K562 (cell line): ENCODE data around the gene APOB. TPM values are rescaled to one million over a fixed set of nuclear protein-coding genes. Genes with fewer than 3 reads are reported as not detected.

ENCODE experiments used
- ATAC-seq: fragments of 200-7000 bp; cut with Tn5 transposase; 3 replicates; pipeline ENCODE4 v1.9.1; 2020; ENCODE audit warnings: moderate library complexity
- BruUV-seq: library from RNA; stranded (reverse); fragments of 400-500 nt; replicated peaks from 2 replicates; lab custom pipeline; 2021; lab: Mats Ljungman, UMichigan
- CTCF ChIA-PET: fragments of 300-600 bp; formaldehyde crosslinking; extraction: SDS; loops from one replicate; lab custom pipeline; 2021; ENCODE audit warnings: low intra/inter-chr PET ratio; lab: Yijun Ruan, JAX
- POLR2A ChIA-PET: fragments of 300-600, 350-650 bp; sonication (Branson Sonifier 250); formaldehyde crosslinking; extraction: SDS; loops from one replicate; lab custom pipeline; 2021; ENCODE audit warnings: antibody characterized with exemption, inconsistent platforms; lab: Yijun Ruan, JAX
- DNase-seq, 4 experiments: peaks; one replicate each; pipeline versions ENCODE4 v3.0.0 to v3.0.0-alpha.2; 2011 to 2018; ENCODE audit warnings: low spot score in 3 of 4, mixed read lengths in 3 of 4; ENCODE audit errors: extremely low read depth in 1 of 4
- FAIRE-seq: peaks from 2 replicates; lab custom pipeline; 2011; peaks lifted over from hg19 to GRCh38; lab: Jason Lieb, UNC
- H2AFZ ChIP-seq: 2 replicates; pipeline ENCODE4 v1.6.0; 2011; ENCODE audit warnings: low read depth, low read length, control low read depth, inconsistent platforms
- H3K27ac ChIP-seq: fragments of 200-600 bp; 3 replicates; pipeline ENCODE4 v1.8.0; 2011; ENCODE audit warnings: low read depth, mild to moderate bottlenecking, control low read depth, inconsistent platforms, low read length, moderate library complexity, mixed read lengths; ENCODE audit errors: extremely low read depth
- H3K27me3 ChIP-seq, 2 experiments: fragments of 300-600 bp in 1 of 2; 2 replicates in 1 of 2; 3 replicates in 1 of 2; pipeline versions ENCODE4 v1.6.0 to v1.8.0; 2011; ENCODE audit warnings: inconsistent platforms in 2 of 2, low read length in 2 of 2, mild to moderate bottlenecking in 1 of 2, mixed read lengths in 1 of 2, moderate library complexity in 1 of 2; ENCODE audit not compliant: control insufficient read depth in 2 of 2, insufficient read depth in 2 of 2
- H3K36me3 ChIP-seq: fragments of 300-600 bp; 3 replicates; pipeline ENCODE4 v1.8.0; 2011; ENCODE audit warnings: mild to moderate bottlenecking, low read length, inconsistent platforms; ENCODE audit not compliant: control insufficient read depth, insufficient read depth
- H3K4me1 ChIP-seq, 2 experiments: fragments of 200-600 bp in 1 of 2; replicated peaks in 1 of 2; 2 replicates in 1 of 2; 3 replicates in 1 of 2; pipeline versions ENCODE4 v1.5.1 to v1.8.0; 2011; ENCODE audit warnings: inconsistent platforms in 2 of 2, low read length in 2 of 2, mild to moderate bottlenecking in 1 of 2, mixed read lengths in 1 of 2, moderate library complexity in 1 of 2; ENCODE audit not compliant: control insufficient read depth in 2 of 2, insufficient read depth in 2 of 2
- H3K4me2 ChIP-seq: 2 replicates; pipeline ENCODE4 v1.6.1; 2011; ENCODE audit warnings: low read length, control low read depth, inconsistent platforms, mixed read lengths; ENCODE audit not compliant: insufficient read depth
- H3K4me3 ChIP-seq: fragments of 200-600 bp; sonication (generic), shearing (Covaris generic); 2 replicates; pipeline ENCODE4 v1.5.1; 2016; ENCODE audit warnings: control low read depth, inconsistent platforms
- H3K79me2 ChIP-seq: fragments of 200-600 bp; 3 replicates; pipeline ENCODE4 v1.8.0; 2011; ENCODE audit warnings: low read length, inconsistent platforms; ENCODE audit not compliant: control insufficient read depth, insufficient read depth
- H3K9ac ChIP-seq, 2 experiments: 2 replicates each; pipeline versions ENCODE4 v1.6.0 to v1.6.1; 2011; ENCODE audit warnings: low read depth in 2 of 2, low read length in 2 of 2, control low read depth in 1 of 2, inconsistent platforms in 1 of 2, mild to moderate bottlenecking in 1 of 2, mixed read lengths in 1 of 2; ENCODE audit not compliant: insufficient read depth in 1 of 2
- H3K9me1 ChIP-seq: one replicate; pipeline ENCODE4 v1.6.0; 2011; ENCODE audit warnings: inconsistent platforms, mild to moderate bottlenecking, low read length, moderate library complexity; ENCODE audit not compliant: control insufficient read depth, insufficient read depth
- H3K9me3 ChIP-seq: replicated peaks from 2 replicates; pipeline ENCODE4 v1.5.1; 2011; ENCODE audit warnings: low read depth, low read length, inconsistent platforms; ENCODE audit not compliant: control insufficient read depth, insufficient read depth
- H4K20me1 ChIP-seq: replicated peaks from 2 replicates; pipeline ENCODE4 v1.6.1; 2011; ENCODE audit warnings: low read length, inconsistent platforms, mixed read lengths; ENCODE audit not compliant: control insufficient read depth, insufficient read depth
- BMI1 ChIP-seq: fragments of 150-350 bp; IDR thresholded peaks from 2 replicates; pipeline ENCODE4 v1.6.1; 2014; ENCODE audit warnings: low read length
- CEBPB ChIP-seq: fragments of 450-650 bp; IDR thresholded peaks from 2 replicates; pipeline ENCODE4 v1.6.1; 2016; ENCODE audit warnings: missing genetic modification characterization, missing compliant biosample characterization
- CEBPG ChIP-seq, 3 experiments: fragments of 200-800 bp in 1 of 3; sonication (Bioruptor generic) in 1 of 3; sonication (generic) in 1 of 3; formaldehyde crosslinking in 1 of 3; IDR thresholded peaks in 2 of 3; conservative IDR thresholded peaks in 1 of 3; 2 replicates each; pipeline versions ENCODE4 v1.6.1 to v1.8.0; 2016 to 2022; ENCODE audit warnings: missing compliant biosample characterization in 2 of 3, missing genetic modification characterization in 2 of 3, mild to moderate bottlenecking in 1 of 3, missing genetic modification reagents in 1 of 3
- CTBP1 ChIP-seq: fragments of 450-650 bp; IDR thresholded peaks from 2 replicates; pipeline ENCODE4 v1.6.1; 2016; ENCODE audit warnings: borderline replicate concordance
- MAFK ChIP-seq: IDR thresholded peaks from 2 replicates; pipeline ENCODE4 v1.6.1; 2011; ENCODE audit warnings: low read length, improper control_type of control experiment
- MEIS2 ChIP-seq: fragments of 450-650 bp; IDR thresholded peaks from 2 replicates; pipeline ENCODE4 v1.6.1; 2014; ENCODE audit warnings: mild to moderate bottlenecking; ENCODE audit not compliant: partially characterized antibody
- MYNN ChIP-seq, 2 experiments: sonication (generic); formaldehyde crosslinking in 1 of 2; IDR thresholded peaks; 2 replicates each; pipeline versions ENCODE4 v1.5.0 to v1.6.1; 2016 to 2020; ENCODE audit warnings: antibody characterized with exemption in 1 of 2, missing genetic modification reagents in 1 of 2
- NFE2 ChIP-seq: IDR thresholded peaks from 2 replicates; pipeline ENCODE4 v1.6.1; 2014; ENCODE audit warnings: antibody characterized with exemption, low read depth
- NFIX ChIP-seq: fragments of 250-450 bp; sonication (Bioruptor Pico); IDR thresholded peaks from 2 replicates; pipeline ENCODE4 v1.4.0; 2020; ENCODE audit warnings: low read depth, mild to moderate bottlenecking, moderate library complexity
- NRF1 ChIP-seq, 2 experiments: fragments of 450-650 bp; IDR thresholded peaks in 1 of 2; conservative IDR thresholded peaks in 1 of 2; 2 replicates each; pipeline ENCODE4 v1.6.1; 2014; ENCODE audit warnings: mild to moderate bottlenecking in 2 of 2
- PBX2 ChIP-seq, 2 experiments: IDR thresholded peaks in 1 of 2; conservative IDR thresholded peaks in 1 of 2; 2 replicates each; pipeline ENCODE4 v1.6.1; 2016; ENCODE audit warnings: low read depth in 2 of 2, mild to moderate bottlenecking in 1 of 2, missing compliant biosample characterization in 1 of 2, missing genetic modification characterization in 1 of 2, moderate library complexity in 1 of 2
- PHB ChIP-seq: fragments of 250-450 bp; sonication (Bioruptor Pico); IDR thresholded peaks from 2 replicates; pipeline ENCODE4 v1.5.0; 2021
- POLR2AphosphoS5 ChIP-seq: IDR thresholded peaks from 2 replicates; pipeline ENCODE4 v1.6.1; 2011; ENCODE audit warnings: mild to moderate bottlenecking, low read depth, low read length, moderate library complexity; ENCODE audit not compliant: control insufficient read depth, insufficient read depth
- POLR3A ChIP-seq: IDR thresholded peaks from 2 replicates; pipeline ENCODE4 v1.6.1; 2011; ENCODE audit warnings: borderline replicate concordance, mild to moderate bottlenecking, moderate library complexity; ENCODE audit not compliant: insufficient read length, insufficient read depth; ENCODE audit errors: extremely low read depth
- SIX5 ChIP-seq, 2 experiments: IDR thresholded peaks; 2 replicates each; pipeline ENCODE4 v1.6.1; 2011; ENCODE audit warnings: low read length in 2 of 2, borderline replicate concordance in 1 of 2, low read depth in 1 of 2, mild to moderate bottlenecking in 1 of 2, moderate library complexity in 1 of 2; ENCODE audit not compliant: insufficient read depth in 1 of 2
- STAT5A ChIP-seq: IDR thresholded peaks from 2 replicates; pipeline ENCODE4 v1.6.1; 2012; ENCODE audit warnings: low read length, inconsistent platforms, borderline replicate concordance
- TOE1 ChIP-seq, 2 experiments: fragments of 450-650 bp in 1 of 2; sonication (generic) in 1 of 2; formaldehyde crosslinking in 1 of 2; IDR thresholded peaks; 2 replicates each; pipeline versions ENCODE4 v1.7.1 to v1.8.0; 2016 to 2022; ENCODE audit warnings: borderline replicate concordance in 2 of 2, mild to moderate bottlenecking in 2 of 2, antibody characterized with exemption in 1 of 2, inconsistent platforms in 1 of 2, low read depth in 1 of 2, missing genetic modification reagents in 1 of 2, moderate library complexity in 1 of 2
- ZNF146 ChIP-seq: IDR thresholded peaks from one replicate; pipeline ENCODE4 v1.6.1; 2018; ENCODE audit warnings: missing compliant biosample characterization; ENCODE audit not compliant: unreplicated experiment
- WGBS: fragments of 100-300 bp; shearing (Covaris generic); methylation state at CpG from one replicate; pipeline ENCODE4 v1.1.6; 2016; ENCODE audit warnings: low coverage, mixed read lengths; ENCODE audit not compliant: insufficient coverage; ENCODE audit errors: missing lambda C conversion rate; 5-methylcytosine and 5-hydroxymethylcytosine counted together
- in situ Hi-C: fragments of 300-500 bp; cut with MboI; formaldehyde crosslinking; loops from 4 replicates; pipeline ENCODE4 v1.15.0; 2018; ENCODE audit warnings: inconsistent platforms, mixed read lengths
- intact Hi-C: fragments of 100-400 bp; cut with micrococcal nuclease; formaldehyde crosslinking; loops from 2 replicates; pipeline ENCODE4 v1.14.2; 2022
- polyA plus RNA-seq, 8 experiments: library from polyadenylated mRNA; depleted of rRNA in 4 of 8; stranded (reverse) in 5 of 8; unstranded in 3 of 8; fragments of >200 nt; fragmentation: Nextera tagmentation in 2 of 8; fragmentation: Illumina TruSeq in 1 of 8; extraction: Ambion mirVana in 2 of 8; extraction: Trizol in 1 of 8; gene quantifications; 2 replicates each; pipeline versions ENCODE4 v1.2.1 to v1.2.3, GENCODE V29; 2011 to 2014; ENCODE audit warnings: inconsistent platforms in 1 of 8, missing spikeins in 1 of 8
- total RNA-seq, 7 experiments: library from RNA; depleted of rRNA in 6 of 7; stranded (reverse); fragments of >200 nt in 6 of 7; fragmentation: Illumina TruSeq in 2 of 7; extraction: Trizol in 2 of 7; gene quantifications; 2 replicates each; pipeline versions ENCODE4 v1.2.1 to v1.2.3, GENCODE V29; 2011 to 2021; ENCODE audit warnings: low replicate concordance in 1 of 7

Gene APOB
- total and polyA plus RNA-seq, 9 of the 15 experiments (the other 6 are each of a cell fraction or from before 2014, with no cell fraction given) = 0.73 TPM; not detected in 8

GRCh38 chr2:21067125-21067524 lies 23.3 kb upstream of the APOB start:
- Histone ChIP-seq H3K9ac (no peak overlapping the region), H3K79me2 (no peaks in the 10 kb centered on the region), H3K36me3 (no peaks in the 10 kb centered on the region), H3K4me1 (no peaks in the 10 kb centered on the region), H3K27ac (no peak overlapping the region), H2AFZ (no peak overlapping the region), H4K20me1 (no peaks in the 10 kb centered on the region), H3K9me3 (no peaks in the 10 kb centered on the region), H3K27me3 (no peaks in the 10 kb centered on the region), H3K9me1 (no peaks in the 10 kb centered on the region), H3K4me2 (no peak overlapping the region), H3K4me3 (no peak overlapping the region)
- FAIRE-seq (no peak), DNase-seq (no peak), ATAC-seq (no peak)
- TF ChIP-seq MEIS2 (peak; percentile 23), CEBPB (tag) (peak; percentile 57; the same call in 1 of the 2 replicates), SIX5 (IDR thresholded peaks at IDR 0.05; ENCODE audit: borderline replicate concordance in 1 of 2, insufficient read depth in 1 of 2, low read depth in 1 of 2, low read length in 2 of 2) (no peak), PHB (CRISPR knock-in tag) (no peak), STAT5A (no peak), PBX2 (CRISPR knock-in tag; IDR thresholded peaks at IDR 0.05; ENCODE audit: low read depth) (no peak), PBX2 (tag; conservative IDR thresholded peaks at IDR 0.05; ENCODE audit: low read depth) (peak; percentile 69), POLR2AphosphoS5 (no peak), CEBPG (CRISPR knock-in tag; IDR thresholded peaks at IDR 0.05) (no peak), CEBPG (tag; conservative IDR thresholded peaks at IDR 0.05 in 1 of 2, IDR thresholded peaks at IDR 0.05 in 1 of 2) (peak; percentile 33 to 84; a peak in 3 of 4 replicates), CTBP1 (no peak), NFIX (CRISPR knock-in tag) (no peak), POLR3A (no peak), NRF1 (conservative IDR thresholded peaks at IDR 0.05 in 1 of 2, IDR thresholded peaks at IDR 0.05 in 1 of 2) (no peak), TOE1 (IDR thresholded peaks at IDR 0.05; ENCODE audit: borderline replicate concordance) (no peak), TOE1 (CRISPR knock-in tag; IDR thresholded peaks at IDR 0.05; ENCODE audit: borderline replicate concordance, low read depth) (no peak), ZNF146 (CRISPR knock-in tag) (no peak), BMI1 (no peak), MAFK (no peak), NFE2 (peak; percentile 12; the same call in 1 of the 2 replicates), MYNN (IDR thresholded peaks at IDR 0.05) (no peak), MYNN (CRISPR knock-in tag; IDR thresholded peaks at IDR 0.05) (no peak)
- CTCF ChIA-PET = no interaction called here
- WGBS = 2% methylated on average over 5 of the region's 5 CpGs
- in situ Hi-C loops (no loop called here), intact Hi-C loops (no loop called here)
- POLR2A ChIA-PET = no interaction called here
- no TSS peak for BruUV-seq
